Progenitor cell of endocrine pancreas (in vitro differentiated cells): ENCODE measurements around the gene SSH2. TPM values are rescaled to one million over a fixed set of nuclear protein-coding genes. Genes with fewer than 3 reads are reported as not detected.

Experiments
- DNase-seq: peaks from one replicate; pipeline ENCODE4 v3.0.0; 2021; ENCODE audit warnings: low spot score; ENCODE audit not compliant: unreplicated experiment
- H3K27ac Mint-ChIP-seq: 2 replicates; pipeline ENCODE4 v1.8.0; 2021; ENCODE audit warnings: mild to moderate bottlenecking, moderate library complexity, mixed read lengths
- H3K27me3 Mint-ChIP-seq: 2 replicates; pipeline ENCODE4 v1.8.0; 2021; ENCODE audit warnings: mixed read lengths
- H3K36me3 Mint-ChIP-seq: 2 replicates; pipeline ENCODE4 v1.8.0; 2022; ENCODE audit warnings: mixed read lengths; ENCODE audit not compliant: insufficient read depth
- H3K4me1 Mint-ChIP-seq: 2 replicates; pipeline ENCODE4 v1.8.0; 2021; ENCODE audit warnings: low read depth, mixed read lengths
- H3K4me3 Mint-ChIP-seq: 2 replicates; pipeline ENCODE4 v1.8.0; 2021; ENCODE audit warnings: low read depth, mild to moderate bottlenecking, moderate library complexity, mixed read lengths
- H3K9me3 Mint-ChIP-seq: 2 replicates; pipeline ENCODE4 v1.8.0; 2021; ENCODE audit warnings: low read depth, mixed read lengths
- CTCF ChIP-seq: fragments of 200-600 bp; sonication (generic); IDR thresholded peaks from one replicate; pipeline ENCODE4 v1.5.0; 2021; ENCODE audit warnings: antibody characterized with exemption, mild to moderate bottlenecking; ENCODE audit not compliant: unreplicated experiment
- total RNA-seq: library from RNA; stranded (reverse); gene quantifications from 2 replicates; pipeline ENCODE4 v1.2.1, GENCODE V29; 2021

The SSH2 gene
- total RNA-seq, 1 donor from 2014 or later = 20.7 TPM

GRCh38 chr17:29618272-29619065 is 311.6 kb downstream of the SSH2 start:
- Mint-ChIP-seq H3K36me3 (no peaks in the 10 kb centered on the region), H3K4me1 (peaks cover 5% of the 10 kb centered on the region), H3K27ac (no peak overlapping the region), H3K4me3 (no peak overlapping the region), H3K9me3 (no peaks in the 10 kb centered on the region), H3K27me3 (peaks cover 91% of the 10 kb centered on the region)
- DNase-seq = no peak
- TF ChIP-seq CTCF = no peak

GRCh38 chr17:29617481-29618271 is 312.4 kb downstream of the SSH2 start:
- Mint-ChIP-seq H3K27me3 (peaks cover 83% of the 10 kb centered on the region), H3K9me3 (no peaks in the 10 kb centered on the region), H3K4me3 (no peak overlapping the region), H3K36me3 (no peaks in the 10 kb centered on the region), H3K27ac (no peak overlapping the region), H3K4me1 (peaks cover 5% of the 10 kb centered on the region)
- DNase-seq = no peak
- TF ChIP-seq CTCF = peak; percentile 60

GRCh38 chr17:29617125-29617480 is 312.9 kb downstream of the SSH2 start:
- Mint-ChIP-seq H3K9me3 (no peaks in the 10 kb centered on the region), H3K27ac (no peak overlapping the region), H3K27me3 (peaks cover 81% of the 10 kb centered on the region), H3K4me3 (no peak overlapping the region), H3K36me3 (no peaks in the 10 kb centered on the region), H3K4me1 (peaks cover 5% of the 10 kb centered on the region)
- TF ChIP-seq CTCF = peak; percentile 64
- DNase-seq = peak; percentile 57

- H3K27me3 Mint-ChIP-seq = peaks cover 74% of the 10 kb centered on the region
- TF ChIP-seq CTCF = no peak
Observed at GRCh38 chr17:29616300-29617048, 313.6 kb downstream of the SSH2 start.

More at GRCh38 chr17:29616300-29617048, 313.6 kb downstream of the SSH2 start:
- Mint-ChIP-seq H3K4me3 (no peak overlapping the region), H3K36me3 (no peaks in the 10 kb centered on the region), H3K27ac (no peak overlapping the region), H3K9me3 (no peaks in the 10 kb centered on the region), H3K4me1 (peaks cover 5% of the 10 kb centered on the region)
- no peak for DNase-seq
